ENCODE results near the gene COL8A2.

COL8A2 gene

DNA sequence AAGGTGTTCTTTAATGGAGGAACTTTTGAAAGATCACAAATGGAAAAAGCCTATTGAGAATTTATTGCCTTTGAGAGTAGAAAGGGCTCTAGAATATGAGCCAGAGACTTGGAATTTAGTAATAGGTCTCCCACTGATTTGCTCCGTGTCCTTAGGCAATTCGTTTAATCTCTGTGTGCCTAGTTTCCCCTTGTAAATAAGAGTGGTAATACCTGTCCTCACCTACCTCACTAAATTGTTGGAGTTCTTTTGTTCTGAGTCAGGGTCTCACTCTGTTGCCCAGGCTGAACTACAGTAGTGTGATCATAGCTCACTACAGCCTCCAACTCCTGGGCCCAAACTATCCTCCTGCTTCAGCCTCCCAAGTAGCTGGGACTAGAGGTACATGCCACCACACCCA is 56.2 kb downstream of the COL8A2 start:
- no peak for DNase-seq (ENCODE audit: low read depth, low spot score)

DNA sequence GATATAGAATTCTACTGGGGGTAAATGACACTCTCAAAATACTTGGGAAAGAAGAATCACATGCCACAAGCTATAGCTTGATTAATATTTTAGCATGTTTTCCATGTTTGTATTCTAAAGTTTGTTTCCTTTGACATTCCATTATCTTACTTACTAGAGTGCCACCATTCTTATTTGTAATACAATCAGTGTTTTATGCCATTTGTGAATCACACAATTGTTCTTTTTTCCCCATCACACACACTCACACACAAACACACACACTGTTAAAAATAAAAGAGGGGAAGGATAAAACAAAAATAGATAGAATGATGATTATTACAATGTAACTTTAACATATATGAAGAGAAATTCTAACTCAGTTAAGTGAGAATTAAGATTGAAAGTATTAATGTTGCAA is 57.2 kb downstream of the COL8A2 start:
- DNase-seq (ENCODE audit: low read depth, low spot score) = no peak

DNA sequence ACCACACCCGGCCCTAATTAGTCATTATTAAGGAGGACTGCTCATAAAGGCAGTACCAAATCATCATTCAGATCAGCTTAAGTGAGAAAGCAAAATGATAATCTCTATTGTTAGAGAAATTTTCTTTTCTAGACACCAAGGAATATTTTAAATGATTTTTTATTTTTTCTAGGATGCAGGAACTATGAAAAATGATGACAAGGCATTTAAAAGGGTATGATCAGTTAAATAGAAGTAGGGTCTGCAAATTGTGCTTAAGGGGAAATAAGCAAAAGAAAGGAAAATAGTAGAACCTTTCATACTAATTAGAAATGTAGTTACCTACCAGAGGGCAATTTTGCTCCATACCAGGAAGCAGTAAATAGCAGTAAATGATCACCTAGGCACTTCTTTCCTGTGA is 62.7 kb downstream of the COL8A2 start:
- DNase-seq (ENCODE audit: low read depth, low spot score) = no peak

- DNase-seq (ENCODE audit: low read depth, low spot score) = no peak
Observed at GRCh38 chr1:36055706-36056105, 69.3 kb downstream of the COL8A2 start.

DNA sequence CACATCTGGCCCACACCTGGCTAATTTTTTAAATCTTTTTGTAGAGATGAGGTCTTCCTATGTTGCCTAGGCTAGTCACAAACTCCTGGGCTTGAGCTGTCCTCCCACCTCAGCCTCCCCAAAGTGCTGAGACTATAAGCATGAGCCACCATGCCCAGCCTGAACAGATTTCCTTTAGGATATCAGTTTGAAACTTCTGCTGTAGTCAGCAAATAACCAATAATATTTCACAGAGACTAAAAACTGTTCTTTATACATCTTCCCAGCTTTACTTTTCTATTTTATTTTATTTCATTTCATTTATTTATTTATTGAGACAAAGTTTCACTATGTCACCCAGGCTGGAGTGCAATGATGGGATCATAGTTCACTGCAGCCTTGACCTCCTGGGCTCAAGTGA is 71.0 kb downstream of the COL8A2 start:
- DNase-seq (ENCODE audit: low read depth, low spot score) = no peak

DNA sequence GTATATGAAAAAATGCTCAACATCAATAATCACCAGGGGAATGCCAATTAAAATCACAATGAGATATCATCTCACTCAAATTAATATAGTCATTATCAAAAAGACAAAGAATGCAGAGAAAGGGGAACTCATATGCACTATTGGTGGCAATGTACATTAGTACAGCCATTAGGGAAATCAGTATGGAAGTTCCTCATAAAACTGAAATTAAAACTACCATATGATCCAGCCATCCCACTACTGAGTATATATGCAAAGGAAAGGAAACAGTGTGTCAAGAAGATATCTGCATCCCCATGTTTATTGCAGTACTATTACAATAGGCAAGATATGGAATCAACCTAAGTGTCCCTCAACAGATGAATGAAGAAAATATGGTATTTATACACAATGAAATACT is 73.2 kb downstream of the COL8A2 start:
- DNase-seq (ENCODE audit: low read depth, low spot score) = no peak

Measured in astrocyte of the hippocampus (primary cell).